HL-60 (cell line): ENCODE data around the gene NFE2.
"Not testable (repeated sequence)": the region's sequence is repeated elsewhere in the genome, so short reads cannot be mapped to it uniquely, and the experiment has no call there.

Source experiments
- DNase-seq, 2 experiments: peaks; one replicate each; pipeline ENCODE4 v3.0.0-alpha.2; 2010 to 2020; ENCODE audit warnings: low read depth in 1 of 2, low spot score in 1 of 2
- H3K27ac ChIP-seq: fragments of 250-450 bp; sonication (Bioruptor Pico); replicated peaks from 2 replicates; pipeline ENCODE4 v1.5.1; 2020; ENCODE audit warnings: mild to moderate bottlenecking, moderate library complexity
- H3K27me3 ChIP-seq: fragments of 250-450 bp; sonication (Bioruptor Pico); 2 replicates; pipeline ENCODE4 v1.5.1; 2021; ENCODE audit warnings: mild to moderate bottlenecking, moderate library complexity; ENCODE audit not compliant: insufficient read depth, poor library complexity, severe bottlenecking
- H3K4me3 ChIP-seq: replicated peaks from 2 replicates; pipeline ENCODE4 v1.5.1; 2011; ENCODE audit warnings: mild to moderate bottlenecking, control low read depth, low read length; ENCODE audit not compliant: insufficient read depth
- GABPA ChIP-seq: IDR thresholded peaks from 2 replicates; pipeline ENCODE4 v1.6.1; 2012; ENCODE audit warnings: low read depth
- POLR2AphosphoS5 ChIP-seq: IDR thresholded peaks from 2 replicates; pipeline ENCODE4 v1.6.1; 2012; ENCODE audit warnings: low read depth
- SPI1 ChIP-seq: IDR thresholded peaks from 2 replicates; pipeline ENCODE4 v1.6.1; 2012; ENCODE audit warnings: low read depth, mild to moderate bottlenecking, borderline replicate concordance
- TF ChIP-seq, protein P1 (sequence below): IDR thresholded peaks from one replicate; pipeline ENCODE4 v1.5.1; 2011; ENCODE audit warnings: low read length, control low read depth, inconsistent platforms; ENCODE audit not compliant: insufficient read depth
- TF ChIP-seq, protein P2 (sequence below): IDR thresholded peaks from 2 replicates; pipeline ENCODE4 v1.6.1; 2012; ENCODE audit warnings: low read depth; ENCODE audit not compliant: insufficient replicate concordance

Gene NFE2

DNA sequence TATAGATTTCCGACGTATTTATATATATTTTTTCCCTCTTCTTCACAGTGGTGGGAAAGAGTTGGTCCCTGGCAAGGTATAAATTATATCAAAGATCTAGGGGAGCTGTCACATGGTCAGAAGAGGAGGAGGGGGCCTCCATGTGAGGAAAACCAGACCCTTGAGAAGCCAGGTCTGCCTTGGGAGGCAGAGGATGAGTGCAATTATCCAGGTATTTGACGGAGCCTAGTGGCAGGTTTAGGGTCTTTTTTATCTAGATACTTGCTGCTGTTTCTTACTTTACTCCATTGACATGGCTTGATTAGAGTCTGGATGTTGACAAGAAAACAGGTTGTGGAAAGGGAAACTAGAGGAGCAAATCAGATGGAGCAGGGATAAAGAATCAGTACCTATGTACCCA lies 29.6 kb upstream of the NFE2 start:
- no peak overlapping the region for H3K27ac ChIP-seq
- no peaks in the 10 kb centered on the region for H3K27me3 ChIP-seq
- no peak for TF ChIP-seq SPI1
- no peak for TF ChIP-seq GABPA
- TF ChIP-seq, protein P1, sequence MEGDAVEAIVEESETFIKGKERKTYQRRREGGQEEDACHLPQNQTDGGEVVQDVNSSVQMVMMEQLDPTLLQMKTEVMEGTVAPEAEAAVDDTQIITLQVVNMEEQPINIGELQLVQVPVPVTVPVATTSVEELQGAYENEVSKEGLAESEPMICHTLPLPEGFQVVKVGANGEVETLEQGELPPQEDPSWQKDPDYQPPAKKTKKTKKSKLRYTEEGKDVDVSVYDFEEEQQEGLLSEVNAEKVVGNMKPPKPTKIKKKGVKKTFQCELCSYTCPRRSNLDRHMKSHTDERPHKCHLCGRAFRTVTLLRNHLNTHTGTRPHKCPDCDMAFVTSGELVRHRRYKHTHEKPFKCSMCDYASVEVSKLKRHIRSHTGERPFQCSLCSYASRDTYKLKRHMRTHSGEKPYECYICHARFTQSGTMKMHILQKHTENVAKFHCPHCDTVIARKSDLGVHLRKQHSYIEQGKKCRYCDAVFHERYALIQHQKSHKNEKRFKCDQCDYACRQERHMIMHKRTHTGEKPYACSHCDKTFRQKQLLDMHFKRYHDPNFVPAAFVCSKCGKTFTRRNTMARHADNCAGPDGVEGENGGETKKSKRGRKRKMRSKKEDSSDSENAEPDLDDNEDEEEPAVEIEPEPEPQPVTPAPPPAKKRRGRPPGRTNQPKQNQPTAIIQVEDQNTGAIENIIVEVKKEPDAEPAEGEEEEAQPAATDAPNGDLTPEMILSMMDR = no peak
- TF ChIP-seq, protein P2, sequence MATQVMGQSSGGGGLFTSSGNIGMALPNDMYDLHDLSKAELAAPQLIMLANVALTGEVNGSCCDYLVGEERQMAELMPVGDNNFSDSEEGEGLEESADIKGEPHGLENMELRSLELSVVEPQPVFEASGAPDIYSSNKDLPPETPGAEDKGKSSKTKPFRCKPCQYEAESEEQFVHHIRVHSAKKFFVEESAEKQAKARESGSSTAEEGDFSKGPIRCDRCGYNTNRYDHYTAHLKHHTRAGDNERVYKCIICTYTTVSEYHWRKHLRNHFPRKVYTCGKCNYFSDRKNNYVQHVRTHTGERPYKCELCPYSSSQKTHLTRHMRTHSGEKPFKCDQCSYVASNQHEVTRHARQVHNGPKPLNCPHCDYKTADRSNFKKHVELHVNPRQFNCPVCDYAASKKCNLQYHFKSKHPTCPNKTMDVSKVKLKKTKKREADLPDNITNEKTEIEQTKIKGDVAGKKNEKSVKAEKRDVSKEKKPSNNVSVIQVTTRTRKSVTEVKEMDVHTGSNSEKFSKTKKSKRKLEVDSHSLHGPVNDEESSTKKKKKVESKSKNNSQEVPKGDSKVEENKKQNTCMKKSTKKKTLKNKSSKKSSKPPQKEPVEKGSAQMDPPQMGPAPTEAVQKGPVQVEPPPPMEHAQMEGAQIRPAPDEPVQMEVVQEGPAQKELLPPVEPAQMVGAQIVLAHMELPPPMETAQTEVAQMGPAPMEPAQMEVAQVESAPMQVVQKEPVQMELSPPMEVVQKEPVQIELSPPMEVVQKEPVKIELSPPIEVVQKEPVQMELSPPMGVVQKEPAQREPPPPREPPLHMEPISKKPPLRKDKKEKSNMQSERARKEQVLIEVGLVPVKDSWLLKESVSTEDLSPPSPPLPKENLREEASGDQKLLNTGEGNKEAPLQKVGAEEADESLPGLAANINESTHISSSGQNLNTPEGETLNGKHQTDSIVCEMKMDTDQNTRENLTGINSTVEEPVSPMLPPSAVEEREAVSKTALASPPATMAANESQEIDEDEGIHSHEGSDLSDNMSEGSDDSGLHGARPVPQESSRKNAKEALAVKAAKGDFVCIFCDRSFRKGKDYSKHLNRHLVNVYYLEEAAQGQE = no peak
- TF ChIP-seq POLR2AphosphoS5 = no peak
- no peak for DNase-seq
- H3K4me3 ChIP-seq = no peak overlapping the region

DNA sequence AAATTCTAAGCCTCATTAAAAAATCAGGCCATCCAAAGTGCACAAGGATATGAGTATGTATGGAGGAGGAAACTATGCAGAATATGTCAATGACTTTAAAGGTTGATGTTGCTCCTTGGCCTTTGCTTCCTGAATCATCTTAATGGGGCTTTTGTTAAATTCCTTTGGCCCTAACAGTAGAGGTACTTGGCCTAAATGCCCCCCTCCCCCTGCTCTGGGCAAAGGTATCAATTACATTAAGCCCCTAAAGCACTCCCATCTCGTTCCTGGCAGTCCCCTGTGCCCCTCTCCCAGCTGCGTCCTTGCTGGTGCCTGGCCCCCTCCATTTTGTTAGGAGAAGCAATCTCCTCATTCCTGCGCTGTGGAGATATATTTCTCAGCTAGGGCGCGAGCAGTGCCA lies 28.9 kb upstream of the NFE2 start:
- Histone ChIP-seq H3K27ac (no peak overlapping the region), H3K27me3 (no peaks in the 10 kb centered on the region), H3K4me3 (no peak overlapping the region)
- no peak for DNase-seq
- TF ChIP-seq, protein P2 = no peak
- TF ChIP-seq SPI1 (no peak), POLR2AphosphoS5 (no peak), GABPA (no peak)
- TF ChIP-seq, protein P1 = no peak

DNA sequence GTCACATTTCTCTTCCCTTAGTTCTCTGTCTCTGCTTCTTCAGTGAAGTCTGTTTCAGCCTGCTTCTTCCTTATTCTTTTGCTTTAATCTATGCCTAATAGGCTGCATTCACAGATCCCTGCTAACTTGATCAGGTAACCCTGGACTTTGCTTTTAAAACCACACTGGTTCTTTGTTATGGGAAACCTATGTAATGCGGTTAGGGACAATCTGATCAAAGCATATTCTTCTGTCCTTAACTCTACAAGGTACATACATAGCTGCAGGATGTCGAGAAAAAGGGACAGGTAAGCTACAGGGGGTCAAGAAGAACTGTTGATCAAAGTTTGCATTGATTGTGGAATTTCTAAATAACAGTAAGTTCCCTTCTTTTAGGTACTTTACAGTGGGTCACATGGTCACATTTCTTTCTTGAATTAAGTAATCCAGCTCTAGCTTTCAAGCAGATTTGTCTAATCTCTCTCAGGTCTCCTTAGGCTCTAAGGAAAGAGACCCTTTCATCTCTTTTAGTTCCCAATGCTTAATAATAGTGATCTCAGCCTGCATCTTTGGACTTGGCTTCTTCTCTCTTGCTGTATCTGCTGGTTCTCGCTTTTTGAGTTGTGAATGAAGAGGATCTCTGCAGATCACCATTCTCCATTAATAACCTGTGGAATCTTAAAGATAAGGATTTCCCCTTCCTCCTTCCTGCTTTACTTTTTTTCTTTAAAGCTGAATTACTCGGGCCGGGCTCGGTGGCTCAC lies 28.0 kb upstream of the NFE2 start:
- no peak for TF ChIP-seq SPI1
- TF ChIP-seq GABPA = no peak
- TF ChIP-seq, protein P2 = no peak
- TF ChIP-seq POLR2AphosphoS5 = no peak
- TF ChIP-seq, protein P1 = no peak
- Histone ChIP-seq H3K27ac (no peak overlapping the region), H3K4me3 (no peak overlapping the region), H3K27me3 (no peaks in the 10 kb centered on the region)
- no peak for DNase-seq

DNA sequence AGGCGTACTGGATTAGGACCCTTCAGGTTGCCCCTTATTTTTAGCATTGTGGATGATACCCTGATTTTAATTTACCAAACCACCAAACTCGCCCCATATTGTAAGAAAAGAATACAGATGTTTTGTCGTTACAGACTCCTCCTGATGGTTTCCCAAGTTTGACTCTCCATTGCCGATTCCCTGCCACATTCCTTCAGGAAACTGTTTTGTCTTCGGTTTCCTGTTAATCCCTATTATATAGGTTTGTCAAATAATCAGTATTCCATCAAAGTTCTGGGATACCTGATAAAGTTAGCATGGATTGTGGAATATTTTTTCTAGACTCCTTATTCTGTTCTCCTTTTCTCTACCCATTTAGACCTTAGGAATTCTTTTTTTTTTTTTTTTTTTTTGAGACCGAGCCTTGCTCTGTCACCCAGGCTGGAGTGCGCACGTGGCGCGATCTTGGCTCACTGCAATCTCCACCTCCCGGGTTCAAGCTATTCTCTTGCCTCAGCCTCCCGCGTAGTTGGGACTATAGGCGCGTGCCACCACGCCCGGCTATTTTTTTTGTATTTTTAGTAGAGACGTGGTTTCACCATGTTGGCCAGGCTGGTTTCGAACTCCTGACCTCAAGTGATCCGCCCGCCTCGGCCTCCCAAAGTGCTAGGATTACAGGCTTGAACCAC lies 24.8 kb upstream of the NFE2 start:
- H3K4me3 ChIP-seq = peak overlapping the region; percentile 67
- H3K27me3 ChIP-seq = not testable (repeated sequence)
- peak overlapping the region; percentile 83 for H3K27ac ChIP-seq
- DNase-seq = peak in 1 of 2 experiments; percentile 60
